COLO829 (cell line): ENCODE results near the gene PAQR7.

Experiments used
- DNase-seq: peaks from one replicate; pipeline ENCODE4 v3.0.0; 2012; ENCODE audit warnings: low spot score

Gene PAQR7

DNA sequence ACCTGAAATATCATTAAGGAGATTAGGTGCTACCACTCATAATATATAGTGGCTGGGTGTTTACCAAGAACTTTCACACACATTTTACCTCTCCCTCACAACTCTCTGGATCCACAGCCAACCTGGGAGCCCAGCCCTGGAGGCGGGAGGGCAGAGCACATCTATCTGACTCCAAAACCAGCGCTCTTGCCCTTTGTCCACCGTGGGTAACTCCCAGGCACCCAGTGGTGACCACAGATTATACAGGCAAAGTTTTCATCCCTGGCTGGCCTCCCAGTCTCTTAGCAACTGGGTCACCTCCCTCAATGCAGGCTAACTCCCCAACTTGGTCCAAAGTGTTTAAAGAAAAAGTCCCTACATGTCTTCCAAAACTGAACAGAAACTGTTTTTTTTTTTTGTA is 2.4 kb downstream of the PAQR7 start:
- DNase-seq = no peak

- no peak for DNase-seq
Measured at GRCh38 chr1:25872713-25873112, 2.8 kb downstream of the PAQR7 start.

DNA sequence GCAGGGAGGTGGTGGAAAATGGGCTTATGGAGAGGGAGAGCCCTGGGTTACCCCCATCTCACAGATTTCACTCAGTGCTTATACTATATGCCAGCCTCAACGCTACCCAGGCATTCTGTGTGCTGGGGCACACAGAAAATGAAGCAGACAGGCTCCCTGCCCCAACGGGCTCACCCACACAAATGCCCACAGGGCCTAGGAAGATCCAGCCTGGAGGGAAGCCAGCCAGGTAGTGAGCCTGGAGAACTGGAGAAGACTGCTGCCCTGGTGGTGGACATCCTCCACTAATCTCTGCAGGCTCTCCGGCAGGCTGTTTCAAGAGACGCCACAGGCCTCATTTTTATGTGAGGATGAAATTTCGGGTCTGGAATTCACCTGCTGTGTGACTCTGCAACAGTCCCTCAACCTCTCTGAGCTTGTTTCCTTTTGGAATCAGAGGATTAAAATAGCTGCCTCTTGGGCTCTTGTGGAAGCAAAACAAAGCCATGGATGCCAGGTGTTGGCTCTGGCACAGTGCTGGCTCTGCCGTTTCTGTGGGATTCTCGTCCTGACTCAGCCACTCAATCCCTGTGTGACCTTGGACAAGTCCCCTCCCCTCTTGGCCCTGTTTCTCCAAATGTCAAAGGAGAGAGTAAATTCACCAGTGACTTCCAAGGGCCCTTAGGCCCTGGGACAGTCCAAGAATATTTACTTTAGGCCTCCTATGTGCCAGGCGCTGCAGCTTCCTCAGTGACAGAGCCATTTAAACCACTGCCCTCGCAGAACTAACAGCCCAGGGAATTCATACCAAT is 3.6 kb downstream of the PAQR7 start:
- no peak for DNase-seq

GRCh38 chr1:25871086-25871703 is 4.3 kb downstream of the PAQR7 start:
- no peak for DNase-seq

- DNase-seq = no peak
Measured at GRCh38 chr1:25870614-25871013, 4.9 kb downstream of the PAQR7 start.

DNA sequence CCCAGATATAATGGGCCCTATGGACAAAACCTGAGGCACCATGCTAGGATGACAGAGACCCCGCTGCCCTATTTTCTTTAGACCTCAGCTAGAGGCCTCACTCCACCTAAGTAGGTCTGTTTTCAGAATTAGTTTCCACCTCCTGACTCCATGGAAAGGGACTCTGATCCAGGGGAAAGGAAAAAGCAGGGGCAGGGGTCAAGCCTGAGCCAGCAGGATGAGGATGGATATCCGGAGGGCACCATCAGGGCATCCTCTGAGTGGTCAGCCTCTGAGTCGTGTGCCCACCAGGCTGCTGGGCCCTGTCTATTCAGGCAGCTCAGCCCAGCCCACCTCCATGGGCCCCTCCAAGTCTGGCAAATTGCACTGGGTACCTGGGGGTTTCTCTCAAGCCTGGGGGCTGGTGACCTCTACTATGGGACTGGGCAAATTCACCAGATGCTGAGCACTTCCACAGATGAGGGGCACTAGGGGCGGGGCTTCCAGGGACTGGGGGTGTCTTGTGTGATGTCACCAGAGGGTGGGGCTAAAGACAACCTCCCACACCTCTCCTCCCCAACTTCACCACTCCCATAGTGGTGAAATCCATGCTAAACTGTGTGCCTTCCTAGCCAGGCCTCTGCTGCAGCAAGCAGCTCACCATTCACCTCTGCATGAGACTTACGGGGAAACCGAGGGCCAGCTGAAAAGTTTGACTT is 5.5 kb downstream of the PAQR7 start:
- DNase-seq = no peak

- no peak for DNase-seq
Measured at GRCh38 chr1:25867210-25867991, 8.1 kb downstream of the PAQR7 start.

GRCh38 chr1:25866288-25866687 is 9.2 kb downstream of the PAQR7 start:
- no peak for DNase-seq

DNA sequence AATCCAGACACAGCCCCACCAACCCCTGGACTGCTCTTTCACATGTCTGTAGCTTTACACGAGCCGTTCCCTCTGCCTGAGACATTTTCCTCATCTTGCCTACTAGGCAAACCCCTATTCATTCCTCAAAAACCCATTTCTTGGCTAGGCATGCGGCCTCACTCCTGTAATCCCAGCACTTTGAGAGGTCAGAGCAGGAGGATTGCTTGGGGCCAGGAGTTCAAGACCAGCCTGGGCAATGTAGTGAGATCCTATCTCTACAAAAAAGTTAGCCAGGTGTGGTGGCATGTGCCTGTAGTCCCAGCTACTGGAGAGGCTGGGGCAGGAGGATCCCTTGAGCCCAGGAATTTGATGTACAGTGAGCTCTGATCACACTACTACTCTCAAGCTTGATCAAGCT is 11.1 kb downstream of the PAQR7 start:
- DNase-seq = no peak

DNA sequence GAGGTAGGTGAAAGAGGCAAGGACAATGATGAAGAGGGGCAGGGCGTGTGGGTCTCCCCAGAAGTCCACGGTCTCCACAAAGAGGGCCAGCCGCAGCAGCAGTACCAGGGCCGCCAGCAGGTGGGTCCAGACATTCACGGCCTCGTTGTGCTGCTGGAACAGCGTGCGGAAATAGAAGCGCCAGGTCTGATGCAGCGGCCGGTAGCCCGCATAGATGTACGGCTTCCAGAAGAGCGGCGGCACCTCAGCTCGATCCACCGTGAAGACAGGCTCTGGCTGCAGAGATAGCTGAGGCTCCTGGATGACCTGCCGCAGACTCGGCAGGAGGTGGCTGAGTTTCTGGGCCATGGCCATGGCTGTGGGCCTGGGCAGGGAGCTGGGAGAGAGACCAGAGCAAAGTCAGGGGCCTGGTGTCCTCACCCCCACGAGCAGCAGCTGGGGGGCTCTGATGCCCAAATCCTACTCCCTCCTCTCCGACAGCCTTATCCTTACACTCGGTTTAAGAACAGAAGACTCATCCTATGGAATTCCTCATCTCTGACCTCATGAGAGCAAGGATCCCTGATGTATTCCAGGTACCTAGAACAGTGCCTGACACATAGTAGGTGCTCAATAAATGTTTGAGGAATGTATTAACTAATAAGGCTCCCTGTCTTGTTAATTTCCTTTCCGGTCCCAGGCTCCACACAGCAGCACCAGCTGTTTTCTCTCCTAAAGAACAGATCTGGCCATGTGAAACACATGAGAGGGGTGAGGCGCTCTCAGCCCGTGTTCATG is 11.8 kb downstream of the PAQR7 start:
- DNase-seq = no peak

- no peak for DNase-seq
Measured at GRCh38 chr1:25862785-25863485, 12.6 kb downstream of the PAQR7 start.

DNA sequence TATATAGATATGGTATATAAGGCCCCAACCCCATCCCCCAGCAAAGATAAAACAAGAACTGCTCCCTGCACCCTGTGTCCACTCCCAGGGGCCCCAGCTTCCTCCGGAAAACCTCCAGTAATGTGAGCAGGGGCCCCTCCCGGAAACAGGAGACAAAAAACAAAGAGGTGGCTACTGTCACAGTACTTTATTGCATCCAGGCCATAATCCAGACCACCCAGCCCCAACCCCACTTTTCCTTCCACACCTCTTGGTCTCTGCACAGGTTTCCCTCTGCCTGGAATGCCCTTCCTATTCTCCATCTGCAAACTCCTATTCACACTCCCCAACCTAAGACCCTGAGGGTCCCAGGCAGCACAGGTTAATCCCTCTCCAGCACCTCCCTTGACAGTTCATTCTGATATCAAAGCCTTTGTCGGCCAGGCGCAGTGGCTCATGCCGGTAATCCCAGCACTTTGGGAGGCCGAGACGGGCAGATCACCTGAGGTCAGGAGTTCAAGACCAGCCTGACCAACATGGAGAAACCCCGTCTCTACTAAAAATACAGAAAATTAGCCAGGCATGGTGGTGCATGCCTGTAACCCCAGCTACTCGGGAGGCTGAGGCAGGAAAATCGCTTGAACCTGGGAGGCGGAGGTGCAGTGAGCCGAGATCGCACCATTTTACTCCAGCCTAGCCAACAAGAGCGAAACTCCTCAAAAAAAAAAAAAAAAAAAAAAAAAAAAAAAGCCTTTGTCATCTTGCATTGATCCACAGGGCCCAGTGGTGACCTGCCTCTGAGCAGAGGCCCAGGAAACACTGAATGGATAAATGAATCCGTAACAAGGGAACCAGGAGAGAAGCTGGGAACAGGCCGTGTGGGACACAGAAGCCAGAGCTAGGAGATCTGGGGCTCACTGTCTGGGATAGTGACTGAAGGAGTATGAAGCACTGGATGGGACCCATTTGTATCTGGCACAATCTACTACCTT is 13.9 kb downstream of the PAQR7 start:
- no peak for DNase-seq

- DNase-seq = peak; percentile 77
Measured at GRCh38 chr1:25858906-25859789, 16.4 kb downstream of the PAQR7 start, which contains the start of gene AUNIP. AUNIP (minus strand) TSS chr1:25859457; CDS start chr1:25859357, 100 bp downstream.

DNA sequence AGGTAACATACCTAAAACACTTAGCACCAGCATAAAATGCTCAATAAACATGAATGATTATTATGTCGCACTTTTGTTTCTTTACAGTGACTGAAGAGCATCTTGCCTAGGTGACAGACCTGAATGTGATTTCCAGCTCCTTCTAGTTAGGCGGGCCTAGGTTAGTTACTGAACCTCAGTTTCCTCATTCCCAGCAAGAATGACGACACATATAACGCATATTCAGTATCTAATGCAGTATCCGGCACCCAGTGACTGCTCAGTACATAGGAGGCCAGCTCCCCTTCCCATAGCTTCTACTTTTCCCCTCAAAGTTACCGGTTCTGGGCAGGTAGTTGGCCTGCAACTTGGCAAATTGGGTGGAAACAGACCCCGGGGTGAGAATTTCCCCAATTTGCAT is 17.0 kb downstream of the PAQR7 start:
- no peak for DNase-seq

DNA sequence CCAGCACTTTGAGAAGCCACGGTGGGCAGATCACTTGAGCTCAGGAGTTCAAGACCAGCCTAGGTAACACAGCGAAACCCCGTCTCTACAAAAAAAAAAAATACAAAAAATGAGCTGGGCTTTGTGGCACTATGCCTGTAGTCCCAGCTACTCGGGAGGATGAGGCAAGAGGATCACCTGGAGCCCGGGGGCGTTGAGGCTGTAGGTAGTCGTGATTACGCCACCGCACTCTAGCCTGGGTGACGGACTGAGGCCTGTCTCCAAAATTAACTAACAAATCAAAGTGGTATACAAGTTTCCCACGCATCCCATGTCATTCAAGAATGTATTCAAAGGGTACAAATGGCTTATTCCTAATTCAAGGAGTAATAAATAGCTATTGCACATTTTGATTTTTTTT is 18.7 kb downstream of the PAQR7 start:
- no peak for DNase-seq

- DNase-seq = no peak
Measured at GRCh38 chr1:25854554-25854953, 21.0 kb downstream of the PAQR7 start.

- no peak for DNase-seq
Measured at GRCh38 chr1:25848531-25848930, 27.0 kb downstream of the PAQR7 start.

DNA sequence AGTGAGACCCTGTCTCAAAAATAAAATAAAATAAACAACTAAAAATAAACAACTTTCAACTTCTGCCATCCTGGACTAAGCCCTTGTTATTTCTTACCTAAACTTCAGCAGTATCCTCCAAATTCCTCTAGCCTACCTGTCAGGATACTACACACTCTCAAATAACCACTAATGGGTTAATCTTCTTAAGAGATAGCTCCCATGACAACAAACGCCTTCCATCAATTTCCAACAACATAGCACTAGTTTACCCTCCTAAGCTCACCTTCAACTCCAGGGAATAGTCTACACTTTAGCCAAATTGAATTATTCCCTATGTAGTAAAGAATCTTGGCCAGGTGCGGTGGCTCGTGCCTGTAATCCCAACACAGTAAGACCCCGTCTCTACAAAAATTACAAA is 27.6 kb downstream of the PAQR7 start:
- DNase-seq = no peak

DNA sequence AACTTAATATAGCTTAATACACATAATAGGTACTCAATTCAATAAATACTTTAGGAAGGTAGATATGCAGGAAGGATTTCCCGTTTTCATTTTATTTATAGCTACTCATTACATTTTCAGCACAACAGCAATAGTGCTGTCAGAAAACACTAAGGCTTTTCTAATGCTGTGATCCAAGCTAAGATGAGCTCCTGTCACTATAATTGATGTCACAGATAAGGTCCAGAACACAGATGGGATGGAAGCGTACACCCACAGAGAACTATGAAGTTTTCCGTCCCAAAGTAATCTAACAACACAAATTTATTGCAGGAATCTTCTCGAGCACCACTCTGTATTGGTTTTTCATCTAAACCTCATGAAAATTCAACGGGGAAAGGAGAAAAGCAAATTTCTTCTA is 29.8 kb downstream of the PAQR7 start:
- no peak for DNase-seq
